ENCODE results near the gene KDM3A. TPM values are rescaled to one million over a fixed set of nuclear protein-coding genes. Genes with fewer than 3 reads are reported as not detected.

Gene KDM3A
- total RNA-seq, 1 experiment from 2014 or later = 28.3 TPM

GRCh38 chr2:86430368-86430767 lies 10.8 kb upstream of the KDM3A start:
- DNase-seq (ENCODE audit: low read depth) = no peak
- in situ Hi-C loops (cut with HindIII; ENCODE audit: low pct_unique_long_range_greater_than_20kb, low sequenced_read_pairs) = no loop called here

- in situ Hi-C loops (cut with HindIII; ENCODE audit: low pct_unique_long_range_greater_than_20kb, low sequenced_read_pairs) = no loop called here
- DNase-seq (ENCODE audit: low read depth) = no peak
Observed at GRCh38 chr2:86433137-86433536, 8.0 kb upstream of the KDM3A start.

DNA sequence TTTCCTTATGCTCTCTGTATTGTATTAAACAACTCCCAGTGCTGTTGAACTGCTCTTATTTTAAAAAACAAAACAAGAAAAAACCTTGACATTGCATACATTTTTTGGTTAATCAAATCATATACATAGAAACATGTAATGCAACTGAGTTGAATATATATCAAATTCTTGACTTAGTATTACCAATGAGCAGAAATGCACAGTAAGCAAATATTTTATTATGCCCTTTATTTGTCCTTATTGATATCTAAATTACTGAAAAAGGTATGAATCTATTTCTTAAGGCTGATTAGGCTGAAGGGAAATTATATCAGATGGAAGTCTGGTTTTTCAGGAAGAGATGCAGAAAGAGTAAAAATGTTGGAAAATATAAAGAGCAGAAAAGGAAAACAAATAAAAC lies 6.9 kb upstream of the KDM3A start:
- DNase-seq (ENCODE audit: low read depth) = no peak
- in situ Hi-C loops (cut with HindIII; ENCODE audit: low pct_unique_long_range_greater_than_20kb, low sequenced_read_pairs) = no loop called here

- in situ Hi-C loops (cut with HindIII; ENCODE audit: low pct_unique_long_range_greater_than_20kb, low sequenced_read_pairs) = no loop called here
- no peak for DNase-seq (ENCODE audit: low read depth)
Observed at GRCh38 chr2:86435531-86435930, 5.6 kb upstream of the KDM3A start.

GRCh38 chr2:86436328-86436727 lies 4.8 kb upstream of the KDM3A start:
- in situ Hi-C loops (cut with HindIII; ENCODE audit: low pct_unique_long_range_greater_than_20kb, low sequenced_read_pairs) = no loop called here
- DNase-seq (ENCODE audit: low read depth) = no peak

DNA sequence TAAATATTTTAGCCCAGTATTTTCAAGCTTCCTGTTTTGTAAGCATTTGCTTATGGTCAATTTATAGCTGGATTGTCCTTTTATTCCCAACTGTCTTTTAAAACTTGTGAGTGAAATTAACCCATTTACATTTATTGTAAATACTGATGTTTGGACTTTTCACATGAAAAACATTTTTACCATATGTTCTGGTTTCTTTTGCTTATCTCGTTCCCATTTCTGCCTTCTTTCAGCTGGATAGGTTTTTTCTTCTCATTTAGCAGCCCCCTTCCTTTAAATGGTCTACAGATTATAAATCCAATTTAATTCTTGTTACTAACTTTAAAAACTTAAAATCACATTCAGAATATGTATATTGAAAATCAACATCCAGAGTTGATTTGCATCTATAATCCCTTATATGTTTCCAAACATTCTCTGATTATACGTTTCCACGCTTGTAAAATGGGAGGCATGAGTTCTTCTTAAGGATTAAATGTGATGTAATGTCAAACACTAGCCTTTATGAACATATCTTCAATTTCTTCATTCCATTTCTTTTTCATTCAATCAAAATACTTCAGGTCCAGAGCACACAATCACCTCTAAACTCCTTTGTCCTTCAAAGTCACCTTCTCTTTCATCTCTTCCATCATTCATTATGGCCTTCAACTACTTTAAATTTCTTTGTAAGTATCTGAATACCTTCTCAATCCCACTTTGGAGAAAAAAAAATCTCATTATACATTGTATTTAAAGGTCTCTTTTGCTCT lies 1.1 kb upstream of the KDM3A start:
- in situ Hi-C loops (cut with HindIII; ENCODE audit: low pct_unique_long_range_greater_than_20kb, low sequenced_read_pairs) = no loop called here
- peak; percentile 16 for DNase-seq (ENCODE audit: low read depth)

- in situ Hi-C loops (cut with HindIII; ENCODE audit: low pct_unique_long_range_greater_than_20kb, low sequenced_read_pairs) = no loop called here
- no peak for DNase-seq (ENCODE audit: low read depth)
Observed at GRCh38 chr2:86441392-86441881, 266 bp downstream of the KDM3A start.

- no peak for DNase-seq (ENCODE audit: low read depth)
- in situ Hi-C loops (cut with HindIII; ENCODE audit: low pct_unique_long_range_greater_than_20kb, low sequenced_read_pairs) = no loop called here
Observed at GRCh38 chr2:86441882-86442641, 891 bp downstream of the KDM3A start.

DNA sequence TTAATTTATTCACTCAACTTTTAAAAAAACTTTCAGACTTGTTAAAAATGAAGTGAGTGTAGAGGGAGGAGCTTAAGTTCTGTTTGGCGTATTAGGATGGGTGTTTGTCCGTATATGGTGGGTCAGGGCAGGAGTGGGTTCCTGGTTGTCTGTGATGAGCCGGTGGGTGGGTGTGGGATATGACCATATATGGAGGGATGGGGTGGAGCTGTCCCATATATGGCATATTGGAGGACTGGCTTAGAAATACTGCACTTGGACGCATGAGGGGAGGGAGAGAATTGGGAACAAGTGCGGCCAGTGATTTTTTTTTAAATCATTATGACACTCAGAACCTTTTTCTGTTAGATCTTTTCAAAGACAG lies 1.5 kb downstream of the KDM3A start:
- peak; percentile 89 for DNase-seq (ENCODE audit: low read depth)
- in situ Hi-C loops (cut with HindIII; ENCODE audit: low pct_unique_long_range_greater_than_20kb, low sequenced_read_pairs) = no loop called here

DNA sequence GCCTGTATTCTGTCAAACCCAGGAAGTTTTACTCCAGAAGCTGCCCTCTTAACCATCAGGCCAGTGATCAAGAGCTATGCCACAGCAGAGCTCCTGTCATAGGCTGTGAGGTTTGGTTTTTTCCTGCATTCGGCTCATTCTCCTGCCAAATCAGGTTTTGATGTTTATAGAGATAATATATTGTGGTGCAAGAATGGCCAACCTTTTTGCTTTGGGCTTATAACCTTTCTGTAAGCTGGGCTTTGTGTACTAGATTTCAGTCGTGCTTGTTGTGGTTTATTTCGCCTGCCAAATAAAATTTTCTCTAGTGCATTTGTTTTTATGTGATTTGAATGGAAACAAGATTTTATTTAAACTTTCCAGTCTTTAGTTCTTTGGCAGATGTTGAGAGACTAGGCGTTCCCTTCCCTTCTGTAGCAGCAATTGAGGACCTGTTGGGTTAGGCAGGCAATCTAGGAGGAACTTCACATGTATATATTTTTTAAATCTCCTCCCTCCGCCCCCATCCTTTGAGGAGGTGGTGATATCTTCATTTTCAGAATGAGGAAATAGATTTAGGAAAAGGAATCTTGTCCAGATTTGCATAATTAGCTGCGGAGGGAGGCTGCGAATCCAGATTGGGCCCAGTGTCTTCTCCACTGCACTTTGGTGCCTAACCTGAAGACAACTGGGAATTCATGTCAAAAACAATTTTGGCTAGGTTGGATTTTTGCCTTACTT lies 2.6 kb downstream of the KDM3A start:
- DNase-seq (ENCODE audit: low read depth) = no peak
- in situ Hi-C loops (cut with HindIII; ENCODE audit: low pct_unique_long_range_greater_than_20kb, low sequenced_read_pairs) = no loop called here

GRCh38 chr2:86445436-86445835 lies 4.3 kb downstream of the KDM3A start:
- no peak for DNase-seq (ENCODE audit: low read depth)
- in situ Hi-C loops (cut with HindIII; ENCODE audit: low pct_unique_long_range_greater_than_20kb, low sequenced_read_pairs) = no loop called here

- DNase-seq (ENCODE audit: low read depth) = no peak
- in situ Hi-C loops (cut with HindIII; ENCODE audit: low pct_unique_long_range_greater_than_20kb, low sequenced_read_pairs) = no loop called here
Observed at GRCh38 chr2:86446060-86446459, 4.9 kb downstream of the KDM3A start.

DNA sequence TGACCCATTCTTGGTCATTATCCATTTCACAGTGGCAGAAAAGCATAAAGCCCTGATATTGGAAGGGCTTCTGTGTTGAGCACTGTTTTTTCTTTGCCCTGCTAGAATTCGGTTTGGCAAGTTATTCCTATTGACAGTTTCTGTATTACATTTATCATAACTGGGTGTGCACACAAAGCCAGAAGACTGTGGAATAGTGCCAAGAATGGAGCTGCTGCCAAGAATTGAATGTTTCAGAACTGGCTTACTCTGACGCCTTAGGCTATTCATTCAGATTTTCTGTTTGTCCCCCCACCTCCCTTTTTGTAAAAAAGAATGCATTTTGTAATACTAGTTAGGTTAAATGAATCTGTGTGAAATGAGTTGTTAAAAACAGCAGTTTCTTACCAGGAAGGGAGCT lies 12.7 kb downstream of the KDM3A start:
- in situ Hi-C loops (cut with HindIII; ENCODE audit: low pct_unique_long_range_greater_than_20kb, low sequenced_read_pairs) = no loop called here

GRCh38 chr2:86454238-86454637 lies 13.1 kb downstream of the KDM3A start:
- DNase-seq (ENCODE audit: low read depth) = no peak
- in situ Hi-C loops (cut with HindIII; ENCODE audit: low pct_unique_long_range_greater_than_20kb, low sequenced_read_pairs) = no loop called here

More for the DNA sequence above, 12.7 kb downstream of the KDM3A start:
- no peak for DNase-seq (ENCODE audit: low read depth)

DNA sequence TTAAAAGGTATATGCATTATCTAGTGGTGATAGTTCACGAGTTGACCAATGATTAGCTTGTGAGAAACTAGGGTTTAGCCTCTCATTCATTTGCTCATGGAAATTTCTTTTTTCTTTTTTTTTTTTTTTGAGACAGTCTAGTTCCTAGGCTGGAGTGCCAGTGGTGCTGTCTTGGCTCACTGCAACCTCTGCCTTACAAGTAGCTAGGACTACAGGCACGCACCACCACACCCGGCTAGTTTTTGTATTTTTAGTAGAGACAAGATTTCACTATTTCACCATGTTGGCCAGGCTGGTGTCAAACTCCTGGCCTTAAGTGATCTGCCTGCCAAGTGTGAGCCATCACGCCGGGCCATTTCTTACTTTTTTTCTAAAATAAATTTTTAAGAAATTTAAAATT lies 14.0 kb downstream of the KDM3A start:
- in situ Hi-C loops (cut with HindIII; ENCODE audit: low pct_unique_long_range_greater_than_20kb, low sequenced_read_pairs) = no loop called here
- DNase-seq (ENCODE audit: low read depth) = no peak

DNA sequence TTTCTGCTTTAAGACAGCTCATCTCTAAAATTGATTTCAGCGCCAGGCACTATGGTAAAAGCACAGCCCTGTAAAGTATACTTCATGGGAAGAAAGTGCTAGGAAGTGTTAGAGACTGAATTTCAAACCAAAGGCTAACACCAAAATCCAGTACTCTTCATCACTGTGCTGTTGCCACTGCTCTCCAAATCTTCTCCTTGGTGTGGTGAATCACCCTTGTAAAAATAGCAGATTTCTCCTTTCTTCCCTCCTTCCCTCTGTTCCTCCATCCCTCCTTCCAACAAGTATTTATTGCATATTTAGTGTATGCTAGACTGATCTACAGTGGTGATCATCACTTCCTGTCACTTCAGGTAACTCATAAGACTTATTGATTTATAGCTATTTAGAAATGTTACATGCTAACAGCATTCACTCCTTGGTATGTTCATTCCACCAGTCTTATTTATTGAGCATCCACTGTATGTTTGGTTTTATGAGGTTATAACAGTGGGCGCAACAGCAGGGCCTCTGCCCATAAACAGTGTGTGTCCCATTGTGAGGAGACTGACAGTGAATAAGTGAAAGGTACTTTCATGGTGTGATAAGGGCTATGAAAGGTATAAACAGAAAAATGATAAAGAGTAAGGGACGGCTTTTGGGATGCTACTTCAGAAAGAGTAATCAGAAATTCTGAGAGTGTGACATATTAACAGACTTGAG lies 20.0 kb downstream of the KDM3A start:
- no peak for DNase-seq (ENCODE audit: low read depth)
- in situ Hi-C loops (cut with HindIII; ENCODE audit: low pct_unique_long_range_greater_than_20kb, low sequenced_read_pairs) = no loop called here

- no peak for DNase-seq (ENCODE audit: low read depth)
- in situ Hi-C loops (cut with HindIII; ENCODE audit: low pct_unique_long_range_greater_than_20kb, low sequenced_read_pairs) = no loop called here
Observed at GRCh38 chr2:86464652-86465051, 23.5 kb downstream of the KDM3A start.

GRCh38 chr2:86466306-86466705 lies 25.1 kb downstream of the KDM3A start:
- in situ Hi-C loops (cut with HindIII; ENCODE audit: low pct_unique_long_range_greater_than_20kb, low sequenced_read_pairs) = no loop called here
- no peak for DNase-seq (ENCODE audit: low read depth)

All from Caki2 (cell line).